Ectodermal cell (in vitro differentiated cells): ENCODE measurements around the gene ATAD2B.

Source experiments
- H3K27ac ChIP-seq: 2 replicates; pipeline ENCODE4 v1.7.0; 2013; ENCODE audit warnings: mild to moderate bottlenecking, low read depth, low read length; ENCODE audit not compliant: insufficient read depth, poor library complexity, severe bottlenecking
- H3K27me3 ChIP-seq: 2 replicates; pipeline ENCODE4 v1.7.0; 2013; ENCODE audit warnings: mild to moderate bottlenecking, low read length; ENCODE audit not compliant: insufficient read depth, control insufficient read depth, poor library complexity, severe bottlenecking
- H3K36me3 ChIP-seq: one replicate; pipeline ENCODE4 v1.7.0; 2013; ENCODE audit warnings: low read length; ENCODE audit not compliant: control insufficient read depth, insufficient read depth
- H3K4me1 ChIP-seq: one replicate; pipeline ENCODE4 v1.7.0; 2013; ENCODE audit warnings: low read length; ENCODE audit not compliant: control insufficient read depth, insufficient read depth
- H3K4me3 ChIP-seq: 2 replicates; pipeline ENCODE4 v1.7.0; 2013; ENCODE audit warnings: low read depth, low read length, control low read depth; ENCODE audit not compliant: insufficient read depth
- H3K9me3 ChIP-seq: 2 replicates; pipeline ENCODE4 v1.7.0; 2013; ENCODE audit warnings: mild to moderate bottlenecking, low read length, moderate library complexity; ENCODE audit not compliant: control insufficient read depth
- WGBS, 2 experiments: methylation state at CpG; one replicate each; pipeline ENCODE4 v1.1.7; 2013; ENCODE audit warnings: missing lambda C conversion rate in 2 of 2; 5-methylcytosine and 5-hydroxymethylcytosine counted together

ATAD2B gene

GRCh38 chr2:23862716-23863426 is 64.1 kb downstream of the ATAD2B start:
- peaks cover 11% of the 10 kb centered on the region for H3K36me3 ChIP-seq
- H3K27ac ChIP-seq = no peak overlapping the region
- no peaks in the 10 kb centered on the region for H3K4me1 ChIP-seq
- no peaks in the 10 kb centered on the region for H3K9me3 ChIP-seq
- no peaks in the 10 kb centered on the region for H3K27me3 ChIP-seq
- WGBS, 2 experiments = 91 to 92% methylated on average over 6 to 8 of the region's 8 CpGs
- H3K4me3 ChIP-seq = no peak overlapping the region

GRCh38 chr2:23861952-23862351 is 65.0 kb downstream of the ATAD2B start:
- WGBS, 2 experiments = 94% methylated on average over 4 of the region's 4 CpGs
- Histone ChIP-seq H3K4me1 (no peaks in the 10 kb centered on the region), H3K36me3 (peaks cover 6% of the 10 kb centered on the region)

GRCh38 chr2:23859983-23860382 is 66.9 kb downstream of the ATAD2B start:
- H3K27ac ChIP-seq = no peak overlapping the region
- no peaks in the 10 kb centered on the region for H3K4me1 ChIP-seq
- 93 to 97% methylated on average over 2 of the region's 2 CpGs for WGBS, 2 experiments
- no peaks in the 10 kb centered on the region for H3K27me3 ChIP-seq
- no peaks in the 10 kb centered on the region for H3K36me3 ChIP-seq
- no peaks in the 10 kb centered on the region for H3K9me3 ChIP-seq
- H3K4me3 ChIP-seq = no peak overlapping the region

More at GRCh38 chr2:23861952-23862351, 65.0 kb downstream of the ATAD2B start:
- H3K4me3 ChIP-seq = no peak overlapping the region
- no peaks in the 10 kb centered on the region for H3K9me3 ChIP-seq
- H3K27me3 ChIP-seq = no peaks in the 10 kb centered on the region
- no peak overlapping the region for H3K27ac ChIP-seq

- WGBS, 2 experiments = 91 to 92% methylated on average over 2 of the region's 2 CpGs
- no peak overlapping the region for H3K27ac ChIP-seq
- H3K9me3 ChIP-seq = no peaks in the 10 kb centered on the region
- H3K4me1 ChIP-seq = no peaks in the 10 kb centered on the region
- H3K27me3 ChIP-seq = no peaks in the 10 kb centered on the region
- H3K36me3 ChIP-seq = no peaks in the 10 kb centered on the region
- no peak overlapping the region for H3K4me3 ChIP-seq
Observed at GRCh38 chr2:23859234-23859633, 67.7 kb downstream of the ATAD2B start.

GRCh38 chr2:23850564-23851256 is 76.2 kb downstream of the ATAD2B start:
- WGBS, 2 experiments = 93 to 95% methylated on average over 3 to 4 of the region's 4 CpGs
- Histone ChIP-seq H3K27me3 (no peaks in the 10 kb centered on the region), H3K36me3 (no peaks in the 10 kb centered on the region), H3K4me1 (no peaks in the 10 kb centered on the region), H3K27ac (no peak overlapping the region), H3K4me3 (no peak overlapping the region), H3K9me3 (no peaks in the 10 kb centered on the region)

GRCh38 chr2:23844905-23845304 is 82.0 kb downstream of the ATAD2B start:
- Histone ChIP-seq H3K9me3 (no peaks in the 10 kb centered on the region), H3K4me1 (peaks cover 8% of the 10 kb centered on the region), H3K27ac (no peak overlapping the region), H3K36me3 (no peaks in the 10 kb centered on the region), H3K4me3 (no peak overlapping the region), H3K27me3 (no peaks in the 10 kb centered on the region)
- WGBS, 2 experiments = 84 to 95% methylated on average over 4 of the region's 4 CpGs

- no peak overlapping the region for H3K4me3 ChIP-seq
- 92% methylated on average over 7 of the region's 7 CpGs for WGBS, 2 experiments
- H3K36me3 ChIP-seq = no peaks in the 10 kb centered on the region
- no peaks in the 10 kb centered on the region for H3K9me3 ChIP-seq
- no peak overlapping the region for H3K27ac ChIP-seq
- H3K27me3 ChIP-seq = no peaks in the 10 kb centered on the region
- H3K4me1 ChIP-seq = peaks cover 8% of the 10 kb centered on the region
Observed at GRCh38 chr2:23843051-23843976, 83.6 kb downstream of the ATAD2B start.

GRCh38 chr2:23839919-23840578 is 86.9 kb downstream of the ATAD2B start:
- Histone ChIP-seq H3K27ac (no peak overlapping the region), H3K27me3 (no peaks in the 10 kb centered on the region), H3K4me3 (no peak overlapping the region), H3K36me3 (peaks cover 17% of the 10 kb centered on the region), H3K4me1 (peaks cover 8% of the 10 kb centered on the region), H3K9me3 (no peaks in the 10 kb centered on the region)
- WGBS, 2 experiments = 97 to 98% methylated on average over 2 to 3 of the region's 3 CpGs

- Histone ChIP-seq H3K27ac (no peak overlapping the region), H3K27me3 (no peaks in the 10 kb centered on the region), H3K36me3 (peaks cover 17% of the 10 kb centered on the region), H3K9me3 (no peaks in the 10 kb centered on the region), H3K4me1 (peaks cover 8% of the 10 kb centered on the region), H3K4me3 (no peak overlapping the region)
- 100% methylated on average over 1 of the region's 1 CpG; no CpG with 5 or more reads in 1 of the 2 experiments for WGBS, 2 experiments
Observed at GRCh38 chr2:23838996-23839395, 87.9 kb downstream of the ATAD2B start.
